Astrocyte (in vitro differentiated cells and primary cell): Measurements from ENCODE around the gene IGF2R.

Experiments
- CTCF ChIP-seq: IDR thresholded peaks from 2 replicates; pipeline ENCODE4 v1.5.1; 2011; ENCODE audit warnings: low read depth, mild to moderate bottlenecking, inconsistent platforms, low read length, moderate library complexity; ENCODE audit not compliant: insufficient read depth
- EZH2 ChIP-seq: IDR thresholded peaks from 2 replicates; pipeline ENCODE4 v1.6.1; 2012; ENCODE audit warnings: mild to moderate bottlenecking, low read length, inconsistent platforms; ENCODE audit not compliant: insufficient read depth

GRCh38 chr6:160137130-160137988 is 168.5 kb downstream of the IGF2R start:
- TF ChIP-seq EZH2 = no peak
- no peak for TF ChIP-seq CTCF
